ENCODE data around the gene PXMP4.

DNA sequence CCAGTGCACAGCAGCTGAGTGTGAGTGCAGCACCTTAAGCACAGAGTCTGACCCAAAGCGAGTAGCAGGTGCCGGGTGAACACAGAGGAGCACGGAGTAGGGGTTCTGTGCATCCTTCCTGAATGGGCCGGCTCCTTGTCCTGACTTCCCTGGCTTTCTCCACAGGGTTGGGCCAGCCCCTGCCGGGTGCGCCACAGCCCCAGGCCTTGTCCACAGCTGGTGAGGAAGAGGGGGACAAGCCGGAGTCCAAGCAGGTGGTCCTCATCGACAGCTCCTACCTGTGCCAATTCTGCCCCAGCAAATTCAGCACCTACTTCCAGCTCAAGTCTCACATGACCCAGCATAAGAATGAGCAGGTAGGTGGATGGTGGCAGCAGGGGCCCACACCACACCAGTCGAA, 46.6 kb upstream of the PXMP4 start:
- TF ChIP-seq SMC3 (IDR thresholded peaks at IDR 0.05): no peak
- no peak for TF ChIP-seq BHLHE40 (IDR thresholded peaks at IDR 0.05; ENCODE audit: low read depth, low read length)

Data from A549 (cell line).